Measurements from ENCODE around the gene PCDHB12. TPM values are rescaled to one million over a fixed set of nuclear protein-coding genes. Genes with fewer than 3 reads are reported as not detected.
"Not testable (repeated sequence)": the region's sequence is repeated elsewhere in the genome, so short reads cannot be mapped to it uniquely, and the experiment has no call there.

Gene PCDHB12
- total and polyA plus RNA-seq, 9 of the 15 experiments (the other 6 are each of a cell fraction or from before 2014, with no cell fraction given), result not detected

GRCh38 chr5:141213656-141214339 is 5.3 kb downstream of the PCDHB12 start, which contains the start of gene PCDHB13:
PCDHB13 (plus strand) TSS chr5:141213919; CDS start chr5:141214124, 205 bp downstream.
- not testable (repeated sequence) for H3K27ac ChIP-seq (ENCODE audit: extremely low read depth, low read depth, low read length); H2AFZ ChIP-seq (ENCODE audit: low read depth, low read length); H3K4me3 ChIP-seq; H4K20me1 ChIP-seq (replicated peaks; ENCODE audit: control insufficient read depth, insufficient read depth, low read length); H3K9me3 ChIP-seq (replicated peaks; ENCODE audit: control insufficient read depth, insufficient read depth, low read depth, low read length); H3K4me1 ChIP-seq (replicated peaks in 1 of 2; ENCODE audit: control insufficient read depth in 2 of 2, insufficient read depth in 2 of 2, low read length in 2 of 2); H3K9ac ChIP-seq (ENCODE audit: insufficient read depth in 1 of 2, low read depth in 2 of 2, low read length in 2 of 2); H3K79me2 ChIP-seq (ENCODE audit: control insufficient read depth, insufficient read depth, low read length); H3K36me3 ChIP-seq (ENCODE audit: control insufficient read depth, insufficient read depth, low read length); H3K4me2 ChIP-seq (ENCODE audit: insufficient read depth, low read length); H3K27me3 ChIP-seq (ENCODE audit: control insufficient read depth in 2 of 2, insufficient read depth in 2 of 2, low read length in 2 of 2); H3K9me1 ChIP-seq (ENCODE audit: control insufficient read depth, insufficient read depth, low read length); BruUV-seq (replicated peaks)
- in situ Hi-C loops (cut with MboI), result loop anchor here (25.0 kb wide), 1 partner anchor 924 kb away; no protein-coding TSS in a partner anchor
- ATAC-seq, result peak; percentile 90
- peak; percentile 51 for FAIRE-seq
- ChIA-PET POLR2A (interaction anchor here (0.6 kb wide), 1 partner anchor 158 kb away, joined by 3 read pairs; no protein-coding TSS in a partner anchor), CTCF (ENCODE audit: low intra/inter-chr PET ratio) (interaction anchor here (1.4 to 1.6 kb wide), 2 partner anchors 350 to 354 kb away, joined by 5 to 6 read pairs; no protein-coding TSS in a partner anchor)
- intact Hi-C loops (cut with micrococcal nuclease), result loop anchor here (2.0 to 10.0 kb wide), 2 partner anchors 111 to 345 kb away; partner anchors contain the start of gene TAF7
- peak in 2 of 4 experiments; percentile 15 to 62 for DNase-seq (ENCODE audit: extremely low read depth in 1 of 4, low spot score in 3 of 4)
- TF ChIP-seq RAD21 (CRISPR knock-in tag; conservative IDR thresholded peaks at IDR 0.05 in 1 of 2, IDR thresholded peaks at IDR 0.05 in 1 of 2) (peak; percentile 27 to 44; a peak in 2 of 4 replicates), CTCF (IDR thresholded peaks at IDR 0.05 in 2 of 3, conservative IDR thresholded peaks at IDR 0.05 in 1 of 3; ENCODE audit: insufficient read depth in 2 of 3, low read depth in 1 of 3, low read length in 3 of 3) (peak; percentile 39 to 57 (median 52); a peak in 5 of 6 replicates), SMC3 (conservative IDR thresholded peaks at IDR 0.05; ENCODE audit: insufficient read depth, low read depth, low read length) (0 out of 2 replicates have a peak, but pooled peaks have one; percentile 26)
- WGBS (ENCODE audit: insufficient coverage, low coverage, missing lambda C conversion rate), result 0% methylated on average over 13 of the region's 18 CpGs

- 3% methylated on average over 8 of the region's 12 CpGs for WGBS (ENCODE audit: insufficient coverage, low coverage, missing lambda C conversion rate)
- CTCF ChIA-PET (ENCODE audit: low intra/inter-chr PET ratio), result not testable (repeated sequence)
These were observed 6.1 kb downstream of the PCDHB12 start for GRCh38 chr5:141214583-141214982.

GRCh38 chr5:141215504-141215903 is 7.0 kb downstream of the PCDHB12 start:
- POLR2A ChIA-PET; H3K79me2 ChIP-seq (ENCODE audit: control insufficient read depth, insufficient read depth, low read length); H3K27ac ChIP-seq (ENCODE audit: extremely low read depth, low read depth, low read length); H2AFZ ChIP-seq (ENCODE audit: low read depth, low read length); H3K9ac ChIP-seq (ENCODE audit: insufficient read depth in 1 of 2, low read depth in 2 of 2, low read length in 2 of 2); H3K4me2 ChIP-seq (ENCODE audit: insufficient read depth, low read length); H3K27me3 ChIP-seq (ENCODE audit: control insufficient read depth in 2 of 2, insufficient read depth in 2 of 2, low read length in 2 of 2); H3K4me1 ChIP-seq (replicated peaks in 1 of 2; ENCODE audit: control insufficient read depth in 2 of 2, insufficient read depth in 2 of 2, low read length in 2 of 2); H3K4me3 ChIP-seq; CTCF ChIA-PET (ENCODE audit: low intra/inter-chr PET ratio); BruUV-seq (replicated peaks); H3K36me3 ChIP-seq (ENCODE audit: control insufficient read depth, insufficient read depth, low read length); H4K20me1 ChIP-seq (replicated peaks; ENCODE audit: control insufficient read depth, insufficient read depth, low read length); DNase-seq (ENCODE audit: extremely low read depth in 1 of 4, low spot score in 3 of 4); FAIRE-seq; H3K9me3 ChIP-seq (replicated peaks; ENCODE audit: control insufficient read depth, insufficient read depth, low read depth, low read length); ATAC-seq; H3K9me1 ChIP-seq (ENCODE audit: control insufficient read depth, insufficient read depth, low read length): not testable (repeated sequence)
- intact Hi-C loops (cut with micrococcal nuclease), result loop anchor here (10.0 kb wide), 1 partner anchor 109 kb away; the partner anchor contains the start of gene TAF7
- in situ Hi-C loops (cut with MboI), result loop anchor here (25.0 kb wide), 1 partner anchor 922 kb away; no protein-coding TSS in a partner anchor
- 6% methylated on average over 28 of the region's 40 CpGs for WGBS (ENCODE audit: insufficient coverage, low coverage, missing lambda C conversion rate)

More at GRCh38 chr5:141214583-141214982, 6.1 kb downstream of the PCDHB12 start:
- intact Hi-C loops (cut with micrococcal nuclease) (loop anchor here (10.0 kb wide), 1 partner anchor 110 kb away; the partner anchor contains the start of gene TAF7), in situ Hi-C loops (cut with MboI) (loop anchor here (25.0 kb wide), 1 partner anchor 923 kb away; no protein-coding TSS in a partner anchor)
- H3K27ac ChIP-seq (ENCODE audit: extremely low read depth, low read depth, low read length); H3K4me3 ChIP-seq; BruUV-seq (replicated peaks); DNase-seq (ENCODE audit: extremely low read depth in 1 of 4, low spot score in 3 of 4); H3K27me3 ChIP-seq (ENCODE audit: control insufficient read depth in 2 of 2, insufficient read depth in 2 of 2, low read length in 2 of 2); H3K4me2 ChIP-seq (ENCODE audit: insufficient read depth, low read length); H4K20me1 ChIP-seq (replicated peaks; ENCODE audit: control insufficient read depth, insufficient read depth, low read length); H3K9me3 ChIP-seq (replicated peaks; ENCODE audit: control insufficient read depth, insufficient read depth, low read depth, low read length); H3K36me3 ChIP-seq (ENCODE audit: control insufficient read depth, insufficient read depth, low read length); H3K4me1 ChIP-seq (replicated peaks in 1 of 2; ENCODE audit: control insufficient read depth in 2 of 2, insufficient read depth in 2 of 2, low read length in 2 of 2); H2AFZ ChIP-seq (ENCODE audit: low read depth, low read length); H3K9ac ChIP-seq (ENCODE audit: insufficient read depth in 1 of 2, low read depth in 2 of 2, low read length in 2 of 2); FAIRE-seq; H3K9me1 ChIP-seq (ENCODE audit: control insufficient read depth, insufficient read depth, low read length); POLR2A ChIA-PET; H3K79me2 ChIP-seq (ENCODE audit: control insufficient read depth, insufficient read depth, low read length): not testable (repeated sequence)
- peak; percentile 27; the same call in 1 of the 3 replicates for ATAC-seq
